Measurements from ENCODE around the gene CR1. TPM values are rescaled to one million over a fixed set of nuclear protein-coding genes. Genes with fewer than 3 reads are reported as not detected.
"Not testable (repeated sequence)": the region's sequence is repeated elsewhere in the genome, so short reads cannot be mapped to it uniquely, and the experiment has no call there.

The CR1 gene
- total and polyA plus RNA-seq, 2 of the 8 experiments (the other 6 are each of a cell fraction or from before 2014, with no cell fraction given): 0.15 to 0.22 TPM

GRCh38 chr1:207676153-207676552 lies 180.2 kb downstream of the CR1 start (continued):
- TF ChIP-seq PHF8 (conservative IDR thresholded peaks at IDR 0.05; ENCODE audit: low read depth, low read length) (no peak), ATF2 (IDR thresholded peaks at IDR 0.05; ENCODE audit: low read length) (no peak)

- H3K4me2 ChIP-seq (ENCODE audit: insufficient read depth in 1 of 2, low read depth in 2 of 2, low read length in 2 of 2); POLR2A ChIA-PET (ENCODE audit: partially characterized antibody); CTCF ChIA-PET (ENCODE audit: partially characterized antibody): not testable (repeated sequence)
Measured at GRCh38 chr1:207680590-207681388, 184.8 kb downstream of the CR1 start.

More at GRCh38 chr1:207680590-207681388, 184.8 kb downstream of the CR1 start:
- peak; percentile 75 for FAIRE-seq
- peak overlapping the region; percentile 44; the same call in 1 of the 2 replicates for H2AFZ ChIP-seq (ENCODE audit: low read length)
- H2BK15ac ChIP-seq (ENCODE audit: low read length); H4K8ac ChIP-seq (ENCODE audit: extremely low read depth, insufficient read depth, low read length); DNase-seq (ENCODE audit: low read depth in 1 of 2, low spot score in 2 of 2); H3K36me3 ChIP-seq (ENCODE audit: control insufficient read depth in 2 of 4, insufficient read depth in 4 of 4, low read length in 3 of 4); H3K79me1 ChIP-seq (ENCODE audit: low read depth, low read length); H2BK20ac ChIP-seq (ENCODE audit: low read length); H3K14ac ChIP-seq (ENCODE audit: insufficient read length); H4K5ac ChIP-seq (ENCODE audit: insufficient read length, low read depth, low read length); H3K56ac ChIP-seq (replicated peaks; ENCODE audit: insufficient read length, low read depth, low read length); H3K27me3 ChIP-seq (replicated peaks in 1 of 4; ENCODE audit: control insufficient read depth in 3 of 4, extremely low read depth in 1 of 4, insufficient read depth in 3 of 4, low read length in 3 of 4); H3K9me3 ChIP-seq (ENCODE audit: insufficient read depth in 2 of 2, low read depth in 1 of 2, low read length in 1 of 2); H4K91ac ChIP-seq (replicated peaks; ENCODE audit: insufficient read length, low read length); H3K23ac ChIP-seq (ENCODE audit: insufficient read length); H2BK120ac ChIP-seq (replicated peaks; ENCODE audit: low read depth, low read length); H3K4me3 ChIP-seq (ENCODE audit: extremely low read depth in 1 of 4, insufficient read depth in 2 of 4, low read depth in 3 of 4, low read length in 4 of 4); H2BK5ac ChIP-seq (ENCODE audit: low read depth, low read length); H4K20me1 ChIP-seq (replicated peaks in 1 of 2; ENCODE audit: control insufficient read depth in 1 of 2, insufficient read depth in 2 of 2, low read length in 2 of 2); H3K27ac ChIP-seq (ENCODE audit: low read depth, low read length); H3K18ac ChIP-seq (ENCODE audit: extremely low read depth, low read length); H2BK12ac ChIP-seq (ENCODE audit: low read depth, low read length); H3K79me2 ChIP-seq (ENCODE audit: control insufficient read depth in 1 of 2, insufficient read depth in 2 of 2, low read length in 2 of 2); H3K4me1 ChIP-seq (replicated peaks in 1 of 4; ENCODE audit: control insufficient read depth in 3 of 4, insufficient read depth in 4 of 4, low read length in 3 of 4); H3K9ac ChIP-seq (replicated peaks in 1 of 4; ENCODE audit: extremely low read depth in 1 of 4, low read depth in 3 of 4, low read length in 3 of 4); H2AK5ac ChIP-seq (ENCODE audit: low read depth, low read length); H3K4ac ChIP-seq (replicated peaks; ENCODE audit: insufficient read length, low read depth, low read length); H3K23me2 ChIP-seq (ENCODE audit: low read depth, low read length): not testable (repeated sequence)
- WGBS, 2 experiments (ENCODE audit: extremely low coverage in 1 of 2, insufficient coverage in 1 of 2, insufficient read length in 1 of 2, insufficient replicate concordance in 2 of 2, low coverage in 1 of 2, low lambda C conversion rate in 2 of 2, missing lambda C conversion rate in 1 of 2): 83% methylated on average over 5 of the region's 6 CpGs; no CpG with 5 or more reads in 1 of the 2 experiments
